HepG2 (cell line): ENCODE data around the gene FAM219B. TPM values are rescaled to one million over a fixed set of nuclear protein-coding genes. Genes with fewer than 3 reads are reported as not detected.

Source experiments
- BORCS8-MEF2B ChIP-seq: sonication (generic); formaldehyde crosslinking; IDR thresholded peaks from 2 replicates; pipeline ENCODE4 v1.8.0; 2022; ENCODE audit warnings: mild to moderate bottlenecking, missing genetic modification reagents
- CC2D1A ChIP-seq: sonication (generic); formaldehyde crosslinking; IDR thresholded peaks from 2 replicates; pipeline ENCODE4 v1.8.1; 2023; ENCODE audit warnings: mild to moderate bottlenecking, missing genetic modification reagents
- GZF1 ChIP-seq: sonication (generic); formaldehyde crosslinking; IDR thresholded peaks from 2 replicates; pipeline ENCODE4 v1.5.1; 2020; ENCODE audit warnings: mild to moderate bottlenecking, missing genetic modification reagents
- HDAC1 ChIP-seq: sonication (generic); formaldehyde crosslinking; IDR thresholded peaks from 2 replicates; pipeline ENCODE4 v1.5.1; 2020; ENCODE audit warnings: mild to moderate bottlenecking, missing genetic modification reagents
- HMGA1 ChIP-seq: sonication (generic); formaldehyde crosslinking; conservative IDR thresholded peaks from 2 replicates; pipeline ENCODE4 v1.4.0; 2020; ENCODE audit warnings: missing genetic modification reagents
- IKZF5 ChIP-seq: IDR thresholded peaks from 2 replicates; pipeline ENCODE4 v1.6.1; 2018; ENCODE audit warnings: missing genetic modification reagents, mild to moderate bottlenecking, missing compliant biosample characterization
- KAT2B ChIP-seq: fragments of 150-350 bp; IDR thresholded peaks from 2 replicates; pipeline ENCODE4 v1.6.1; 2014; ENCODE audit warnings: low read depth, low read length, borderline replicate concordance
- KLF16 ChIP-seq, 2 experiments: sonication (generic) in 1 of 2; formaldehyde crosslinking in 1 of 2; IDR thresholded peaks; 2 replicates each; pipeline versions ENCODE4 v1.6.1 to v1.8.0; 2016 to 2023; ENCODE audit warnings: missing genetic modification reagents in 2 of 2, missing compliant biosample characterization in 1 of 2
- NR2F2 ChIP-seq: IDR thresholded peaks from 2 replicates; pipeline ENCODE4 v1.6.1; 2012; ENCODE audit warnings: low read depth, inconsistent platforms, borderline replicate concordance
- RAD21 ChIP-seq: fragments of 450-650 bp; formaldehyde crosslinking; IDR thresholded peaks from 2 replicates; pipeline ENCODE4 v1.5.0; 2020; ENCODE audit warnings: mild to moderate bottlenecking
- RARG ChIP-seq: sonication (generic); formaldehyde crosslinking; IDR thresholded peaks from 2 replicates; pipeline ENCODE4 v1.4.0; 2020; ENCODE audit warnings: low read depth, mild to moderate bottlenecking, missing genetic modification reagents
- SKIL ChIP-seq: sonication (generic); formaldehyde crosslinking; IDR thresholded peaks from 2 replicates; pipeline ENCODE4 v1.8.0; 2022; ENCODE audit warnings: missing genetic modification reagents, mild to moderate bottlenecking, moderate library complexity, borderline replicate concordance
- SMARCE1 ChIP-seq: fragments of 450-650 bp; IDR thresholded peaks from 2 replicates; pipeline ENCODE4 v1.6.1; 2017; ENCODE audit warnings: borderline replicate concordance
- SNAI1 ChIP-seq: sonication (generic); formaldehyde crosslinking; IDR thresholded peaks from 2 replicates; pipeline ENCODE4 v1.5.0; 2020; ENCODE audit warnings: mild to moderate bottlenecking, missing genetic modification reagents, borderline replicate concordance
- TAF1 ChIP-seq: sonication (generic); formaldehyde crosslinking; IDR thresholded peaks from 2 replicates; pipeline ENCODE4 v1.4.0; 2020; ENCODE audit warnings: missing genetic modification reagents
- TEAD3 ChIP-seq: optimal IDR thresholded peaks from 2 replicates; pipeline ENCODE3; 2016; ENCODE audit warnings: borderline replicate concordance
- THYN1 ChIP-seq: sonication (generic); formaldehyde crosslinking; IDR thresholded peaks from 2 replicates; pipeline ENCODE4 v1.8.1; 2023; ENCODE audit warnings: low read depth, mild to moderate bottlenecking, moderate library complexity, missing genetic modification reagents, borderline replicate concordance
- YY1 ChIP-seq: IDR thresholded peaks from 2 replicates; pipeline ENCODE4 v1.6.1; 2011; ENCODE audit warnings: low read length, low read depth, moderate library complexity, mild to moderate bottlenecking; ENCODE audit not compliant: insufficient read depth, insufficient replicate concordance
- ZBTB42 ChIP-seq: sonication (generic); formaldehyde crosslinking; IDR thresholded peaks from 2 replicates; pipeline ENCODE4 v1.5.0; 2020; ENCODE audit warnings: mild to moderate bottlenecking, missing genetic modification reagents
- ZNF30 ChIP-seq: sonication (generic); formaldehyde crosslinking; IDR thresholded peaks from 2 replicates; pipeline ENCODE4 v1.5.0; 2020; ENCODE audit warnings: mild to moderate bottlenecking, missing genetic modification reagents
- ZNF558 ChIP-seq: sonication (generic); formaldehyde crosslinking; IDR thresholded peaks from 2 replicates; pipeline ENCODE4 v1.9.0; 2022; ENCODE audit warnings: mild to moderate bottlenecking, missing genetic modification reagents, borderline replicate concordance
- ZNF652 ChIP-seq: IDR thresholded peaks from 2 replicates; pipeline ENCODE4 v1.6.1; 2016; ENCODE audit warnings: low read depth, borderline replicate concordance
- ZNF7 ChIP-seq: IDR thresholded peaks from 2 replicates; pipeline ENCODE4 v1.6.1; 2016; ENCODE audit warnings: missing biosample characterization, missing genetic modification reagents
- ZNF746 ChIP-seq: sonication (generic); formaldehyde crosslinking; IDR thresholded peaks from 2 replicates; pipeline ENCODE4 v1.8.0; 2022; ENCODE audit warnings: mild to moderate bottlenecking, missing genetic modification reagents
- ZNF792 ChIP-seq: IDR thresholded peaks from 2 replicates; pipeline ENCODE4 v1.6.1; 2016
- polyA plus RNA-seq, 8 experiments: library from polyadenylated mRNA; depleted of rRNA in 3 of 8; stranded (reverse) in 7 of 8; unstranded in 1 of 8; fragments of >200 nt; fragmentation: Illumina TruSeq in 4 of 8; extraction: Trizol in 4 of 8; gene quantifications; 2 replicates each; pipeline versions ENCODE4 v1.2.1 to v1.2.3, GENCODE V29; 2011 to 2016; ENCODE audit warnings: low read depth in 4 of 8, missing spikeins in 1 of 8, mixed read lengths in 1 of 8; ENCODE audit not compliant: insufficient read depth in 1 of 8
- total RNA-seq, 5 experiments: library from RNA; depleted of rRNA; stranded (reverse); fragments of >200 nt; fragmentation: Illumina TruSeq; extraction: Trizol; gene quantifications; 2 replicates each; pipeline ENCODE4 v1.2.3, GENCODE V29; 2016; ENCODE audit warnings: low read depth in 1 of 5
- TF ChIP-seq, protein P1 (sequence below): sonication (generic); formaldehyde crosslinking; IDR thresholded peaks from 2 replicates; pipeline ENCODE4 v1.8.1; 2023; ENCODE audit warnings: mild to moderate bottlenecking, inconsistent platforms, moderate library complexity, missing genetic modification reagents, borderline replicate concordance
- TF ChIP-seq, protein P2 (sequence below): sonication (generic); formaldehyde crosslinking; IDR thresholded peaks from 2 replicates; pipeline ENCODE4 v1.5.1; 2020; ENCODE audit warnings: mild to moderate bottlenecking, moderate library complexity, missing genetic modification reagents

The FAM219B gene
- total and polyA plus RNA-seq, 2 of the 13 experiments (the other 11 are each of a cell fraction or from before 2014, with no cell fraction given) = 36.6 to 50.2 TPM

GRCh38 chr15:74889390-74889882 is 17.2 kb downstream of the FAM219B start (continued):
- TF ChIP-seq SKIL = no peak
- TF ChIP-seq, protein P1, sequence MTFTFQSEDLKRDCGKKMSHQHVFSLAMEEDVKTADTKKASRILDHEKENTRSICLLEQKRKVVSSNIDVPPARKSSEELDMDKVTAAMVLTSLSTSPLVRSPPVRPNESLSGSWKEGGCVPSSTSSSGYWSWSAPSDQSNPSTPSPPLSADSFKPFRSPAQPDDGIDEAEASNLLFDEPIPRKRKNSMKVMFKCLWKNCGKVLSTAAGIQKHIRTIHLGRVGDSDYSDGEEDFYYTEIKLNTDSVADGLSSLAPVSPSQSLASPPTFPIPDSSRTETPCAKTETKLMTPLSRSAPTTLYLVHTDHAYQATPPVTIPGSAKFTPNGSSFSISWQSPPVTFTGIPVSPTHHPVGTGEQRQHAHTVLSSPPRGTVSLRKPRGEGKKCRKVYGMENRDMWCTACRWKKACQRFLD (CRISPR knock-in tag) = no peak
- no peak for TF ChIP-seq ZNF7 (CRISPR knock-in tag)
- TF ChIP-seq YY1 = no peak
- 0 out of 2 replicates have a peak, but pooled peaks have one; percentile 59 for TF ChIP-seq GZF1 (CRISPR knock-in tag)
- TF ChIP-seq, protein P2, sequence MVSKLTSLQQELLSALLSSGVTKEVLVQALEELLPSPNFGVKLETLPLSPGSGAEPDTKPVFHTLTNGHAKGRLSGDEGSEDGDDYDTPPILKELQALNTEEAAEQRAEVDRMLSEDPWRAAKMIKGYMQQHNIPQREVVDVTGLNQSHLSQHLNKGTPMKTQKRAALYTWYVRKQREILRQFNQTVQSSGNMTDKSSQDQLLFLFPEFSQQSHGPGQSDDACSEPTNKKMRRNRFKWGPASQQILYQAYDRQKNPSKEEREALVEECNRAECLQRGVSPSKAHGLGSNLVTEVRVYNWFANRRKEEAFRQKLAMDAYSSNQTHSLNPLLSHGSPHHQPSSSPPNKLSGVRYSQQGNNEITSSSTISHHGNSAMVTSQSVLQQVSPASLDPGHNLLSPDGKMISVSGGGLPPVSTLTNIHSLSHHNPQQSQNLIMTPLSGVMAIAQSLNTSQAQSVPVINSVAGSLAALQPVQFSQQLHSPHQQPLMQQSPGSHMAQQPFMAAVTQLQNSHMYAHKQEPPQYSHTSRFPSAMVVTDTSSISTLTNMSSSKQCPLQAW (CRISPR knock-in tag) = peak; percentile 74
- no peak for TF ChIP-seq IKZF5 (CRISPR knock-in tag)
- TF ChIP-seq KAT2B = no peak
- TF ChIP-seq THYN1 (CRISPR knock-in tag) = peak; percentile 62; the same call in 1 of the 2 replicates
- TF ChIP-seq NR2F2 = no peak
- peak; percentile 30 for TF ChIP-seq TEAD3
- TF ChIP-seq HMGA1 (CRISPR knock-in tag) = no peak
- no peak; the same call in 1 of the 2 replicates for TF ChIP-seq ZNF792 (CRISPR knock-in tag)
- no peak for TF ChIP-seq CC2D1A (CRISPR knock-in tag)
- no peak for TF ChIP-seq TAF1 (CRISPR knock-in tag)
- TF ChIP-seq ZNF652 = no peak
- TF ChIP-seq BORCS8-MEF2B (CRISPR knock-in tag) = peak; percentile 33; the same call in 1 of the 2 replicates
- no peak for TF ChIP-seq SMARCE1
- TF ChIP-seq ZNF558 (CRISPR knock-in tag) = no peak
- TF ChIP-seq ZNF746 = no peak
- no peak for TF ChIP-seq ZNF30 (CRISPR knock-in tag)
- TF ChIP-seq ZBTB42 (CRISPR knock-in tag) = no peak
- TF ChIP-seq RARG (CRISPR knock-in tag) = no peak
- no peak for TF ChIP-seq SNAI1 (CRISPR knock-in tag)
- TF ChIP-seq HDAC1 (CRISPR knock-in tag) = no peak
- no peak for TF ChIP-seq KLF16 (CRISPR knock-in tag; IDR thresholded peaks at IDR 0.05)
- no peak for TF ChIP-seq RAD21 (CRISPR knock-in tag)
